AG09309 (cell line): Measurements from ENCODE around the gene LRP2BP.

Experiments
- DNase-seq: peaks from one replicate; pipeline ENCODE4 v3.0.0-alpha.2; 2010; ENCODE audit warnings: low read depth
- H3K4me3 ChIP-seq: 2 replicates; pipeline ENCODE4 v1.5.1; 2011; ENCODE audit warnings: mild to moderate bottlenecking, low read depth, low read length, moderate library complexity; ENCODE audit not compliant: control insufficient read depth
- CTCF ChIP-seq: IDR thresholded peaks from 2 replicates; pipeline ENCODE4 v1.5.1; 2011; ENCODE audit warnings: mild to moderate bottlenecking, low read depth, low read length, inconsistent platforms; ENCODE audit not compliant: insufficient read depth, control insufficient read depth; ENCODE audit errors: missing control alignments

LRP2BP gene

GRCh38 chr4:185384061-185384460 lies 11.7 kb downstream of the LRP2BP start:
- DNase-seq = no peak
- no peak overlapping the region for H3K4me3 ChIP-seq
- no peak for TF ChIP-seq CTCF

GRCh38 chr4:185383451-185383850 lies 12.3 kb downstream of the LRP2BP start:
- TF ChIP-seq CTCF = no peak
- no peak for DNase-seq
- H3K4me3 ChIP-seq = no peak overlapping the region

- DNase-seq = no peak
- no peak for TF ChIP-seq CTCF
- H3K4me3 ChIP-seq = no peak overlapping the region
Observed at GRCh38 chr4:185382754-185383153, 13.0 kb downstream of the LRP2BP start.

GRCh38 chr4:185381288-185382196 lies 14.2 kb downstream of the LRP2BP start:
- TF ChIP-seq CTCF = no peak
- no peak for DNase-seq
- H3K4me3 ChIP-seq = no peak overlapping the region

GRCh38 chr4:185380320-185380719 lies 15.4 kb downstream of the LRP2BP start:
- no peak for DNase-seq
- no peak for TF ChIP-seq CTCF
- no peak overlapping the region for H3K4me3 ChIP-seq

GRCh38 chr4:185379326-185380295 lies 16.1 kb downstream of the LRP2BP start:
- no peak overlapping the region for H3K4me3 ChIP-seq
- no peak for DNase-seq
- no peak for TF ChIP-seq CTCF
